HepG2 (cell line): ENCODE results near the gene TRIM31. TPM values are rescaled to one million over a fixed set of nuclear protein-coding genes. Genes with fewer than 3 reads are reported as not detected.
A peak's percentile ranks its signal among the peaks of the same experiment; 100 is the strongest.

Experiments used
- AKAP8 ChIP-seq: sonication (generic); formaldehyde crosslinking; IDR thresholded peaks from 2 replicates; pipeline ENCODE4 v1.5.1; 2020; ENCODE audit warnings: mild to moderate bottlenecking, missing genetic modification reagents
- ATF2 ChIP-seq: sonication (generic); formaldehyde crosslinking; IDR thresholded peaks from 2 replicates; pipeline ENCODE4 v1.4.0; 2020; ENCODE audit warnings: missing genetic modification reagents
- HNRNPLL ChIP-seq: fragments of 200-400 bp; formaldehyde crosslinking; IDR thresholded peaks from 2 replicates; pipeline ENCODE4 v1.6.1; 2017; ENCODE audit warnings: mild to moderate bottlenecking, low read depth, low read length; ENCODE audit not compliant: poor library complexity, severe bottlenecking
- MZF1 ChIP-seq: sonication (generic); formaldehyde crosslinking; IDR thresholded peaks from 2 replicates; pipeline ENCODE4 v1.8.1; 2023; ENCODE audit warnings: mild to moderate bottlenecking, missing genetic modification reagents, borderline replicate concordance
- NFKB2 ChIP-seq: sonication (generic); formaldehyde crosslinking; IDR thresholded peaks from 2 replicates; pipeline ENCODE4 v1.4.0; 2020; ENCODE audit warnings: missing genetic modification reagents, borderline replicate concordance
- PBX2 ChIP-seq: IDR thresholded peaks from 2 replicates; pipeline ENCODE4 v1.6.1; 2016; ENCODE audit warnings: control low read depth
- PTBP1 ChIP-seq: fragments of 200-400 bp; formaldehyde crosslinking; IDR thresholded peaks from 2 replicates; pipeline ENCODE4 v1.6.1; 2018; ENCODE audit warnings: low read length, low read depth; ENCODE audit not compliant: poor library complexity, severe bottlenecking
- SRY ChIP-seq: sonication (generic); formaldehyde crosslinking; IDR thresholded peaks from 2 replicates; pipeline ENCODE4 v1.8.0; 2022; ENCODE audit warnings: mild to moderate bottlenecking, missing genetic modification reagents
- ZBTB37 ChIP-seq: sonication (generic); formaldehyde crosslinking; IDR thresholded peaks from 2 replicates; pipeline ENCODE4 v1.4.0; 2020; ENCODE audit warnings: mild to moderate bottlenecking, missing genetic modification reagents
- ZNF160 ChIP-seq: sonication (generic); formaldehyde crosslinking; IDR thresholded peaks from 2 replicates; pipeline ENCODE4 v1.8.0; 2022; ENCODE audit warnings: mild to moderate bottlenecking, inconsistent platforms, missing genetic modification reagents
- ZNF281 ChIP-seq: sonication (generic); formaldehyde crosslinking; IDR thresholded peaks from 2 replicates; pipeline ENCODE4 v1.4.0; 2020; ENCODE audit warnings: missing genetic modification reagents, borderline replicate concordance
- ZNF333 ChIP-seq: sonication (generic); formaldehyde crosslinking; IDR thresholded peaks from 2 replicates; pipeline ENCODE4 v1.4.0; 2020; ENCODE audit warnings: mild to moderate bottlenecking, missing genetic modification reagents, borderline replicate concordance
- ZNF496 ChIP-seq: sonication (generic); formaldehyde crosslinking; IDR thresholded peaks from 2 replicates; pipeline ENCODE4 v1.8.1; 2023; ENCODE audit warnings: mild to moderate bottlenecking, moderate library complexity, missing genetic modification reagents; ENCODE audit not compliant: insufficient replicate concordance
- ZNF607 ChIP-seq: sonication (generic); formaldehyde crosslinking; IDR thresholded peaks from 2 replicates; pipeline ENCODE4 v1.5.1; 2020; ENCODE audit warnings: missing genetic modification reagents, mild to moderate bottlenecking, borderline replicate concordance
- ZNF674 ChIP-seq: sonication (generic); formaldehyde crosslinking; IDR thresholded peaks from 2 replicates; pipeline ENCODE4 v1.5.0; 2020; ENCODE audit warnings: low read depth, mild to moderate bottlenecking, missing genetic modification reagents
- ZNF704 ChIP-seq: sonication (generic); formaldehyde crosslinking; IDR thresholded peaks from 2 replicates; pipeline ENCODE4 v1.8.1; 2023; ENCODE audit warnings: mild to moderate bottlenecking, inconsistent platforms, moderate library complexity, missing genetic modification reagents, borderline replicate concordance
- ZNF740 ChIP-seq: sonication (generic); formaldehyde crosslinking; IDR thresholded peaks from 2 replicates; pipeline ENCODE4 v1.4.0; 2020; ENCODE audit warnings: missing genetic modification reagents
- ZNF746 ChIP-seq: sonication (generic); formaldehyde crosslinking; IDR thresholded peaks from 2 replicates; pipeline ENCODE4 v1.8.0; 2022; ENCODE audit warnings: mild to moderate bottlenecking, missing genetic modification reagents
- polyA plus RNA-seq, 8 experiments: library from polyadenylated mRNA; depleted of rRNA in 3 of 8; stranded (reverse) in 7 of 8; unstranded in 1 of 8; fragments of >200 nt; fragmentation: Illumina TruSeq in 4 of 8; extraction: Trizol in 4 of 8; gene quantifications; 2 replicates each; pipeline versions ENCODE4 v1.2.1 to v1.2.3, GENCODE V29; 2011 to 2016; ENCODE audit warnings: low read depth in 4 of 8, missing spikeins in 1 of 8, mixed read lengths in 1 of 8; ENCODE audit not compliant: insufficient read depth in 1 of 8
- total RNA-seq, 5 experiments: library from RNA; depleted of rRNA; stranded (reverse); fragments of >200 nt; fragmentation: Illumina TruSeq; extraction: Trizol; gene quantifications; 2 replicates each; pipeline ENCODE4 v1.2.3, GENCODE V29; 2016; ENCODE audit warnings: low read depth in 1 of 5

TRIM31 gene
- total and polyA plus RNA-seq, 2 of the 13 experiments (the other 11 are each of a cell fraction or from before 2014, with no cell fraction given) = 0.13 to 0.51 TPM

GRCh38 chr6:30102970-30103871 is 9.7 kb downstream of the TRIM31 start (continued):
- TF ChIP-seq ZBTB37 (CRISPR knock-in tag) = no peak; the same call in 1 of the 2 replicates
- no peak for TF ChIP-seq ZNF333 (CRISPR knock-in tag)
- peak; percentile 21; the same call in 1 of the 2 replicates for TF ChIP-seq PBX2 (CRISPR knock-in tag)
- peak; percentile 59; the same call in 1 of the 2 replicates for TF ChIP-seq AKAP8 (CRISPR knock-in tag)
- peak; percentile 29; the same call in 1 of the 2 replicates for TF ChIP-seq NFKB2 (CRISPR knock-in tag)
- TF ChIP-seq SRY (CRISPR knock-in tag) = peak; percentile 60; the same call in 1 of the 2 replicates
- TF ChIP-seq ZNF281 (CRISPR knock-in tag) = no peak
- no peak for TF ChIP-seq ZNF496 (CRISPR knock-in tag)
- 0 out of 2 replicates have a peak, but pooled peaks have one; percentile 30 for TF ChIP-seq ZNF740 (CRISPR knock-in tag)
- TF ChIP-seq ZNF607 (CRISPR knock-in tag) = no peak
- TF ChIP-seq ATF2 (CRISPR knock-in tag) = no peak
- TF ChIP-seq MZF1 (CRISPR knock-in tag) = 0 out of 2 replicates have a peak, but pooled peaks have one; percentile 53
- no peak for TF ChIP-seq ZNF674 (CRISPR knock-in tag)
- no peak for TF ChIP-seq ZNF704 (CRISPR knock-in tag)
- no peak for TF ChIP-seq PTBP1
- TF ChIP-seq ZNF160 = peak; percentile 40; the same call in 1 of the 2 replicates
- peak; percentile 37 for TF ChIP-seq HNRNPLL
- TF ChIP-seq ZNF746 (CRISPR knock-in tag) = 0 out of 2 replicates have a peak, but pooled peaks have one; percentile 70
